K562 (cell line): ENCODE data around the gene EXTL1. TPM values are rescaled to one million over a fixed set of nuclear protein-coding genes. Genes with fewer than 3 reads are reported as not detected.

ENCODE experiments used
- ATAC-seq: fragments of 200-7000 bp; cut with Tn5 transposase; 3 replicates; pipeline ENCODE4 v1.9.1; 2020; ENCODE audit warnings: moderate library complexity
- BruUV-seq: library from RNA; stranded (reverse); fragments of 400-500 nt; replicated peaks from 2 replicates; lab custom pipeline; 2021; lab: Mats Ljungman, UMichigan
- CTCF ChIA-PET: fragments of 300-600 bp; formaldehyde crosslinking; extraction: SDS; loops from one replicate; lab custom pipeline; 2021; ENCODE audit warnings: low intra/inter-chr PET ratio; lab: Yijun Ruan, JAX
- POLR2A ChIA-PET: fragments of 300-600, 350-650 bp; sonication (Branson Sonifier 250); formaldehyde crosslinking; extraction: SDS; loops from one replicate; lab custom pipeline; 2021; ENCODE audit warnings: antibody characterized with exemption, inconsistent platforms; lab: Yijun Ruan, JAX
- DNase-seq, 4 experiments: peaks; one replicate each; pipeline versions ENCODE4 v3.0.0 to v3.0.0-alpha.2; 2011 to 2018; ENCODE audit warnings: low spot score in 3 of 4, mixed read lengths in 3 of 4; ENCODE audit errors: extremely low read depth in 1 of 4
- FAIRE-seq: peaks from 2 replicates; lab custom pipeline; 2011; peaks lifted over from hg19 to GRCh38; lab: Jason Lieb, UNC
- H2AFZ ChIP-seq: 2 replicates; pipeline ENCODE4 v1.6.0; 2011; ENCODE audit warnings: low read depth, low read length, control low read depth, inconsistent platforms
- H3K27ac ChIP-seq: fragments of 200-600 bp; 3 replicates; pipeline ENCODE4 v1.8.0; 2011; ENCODE audit warnings: low read depth, mild to moderate bottlenecking, control low read depth, inconsistent platforms, low read length, moderate library complexity, mixed read lengths; ENCODE audit errors: extremely low read depth
- H3K27me3 ChIP-seq, 2 experiments: fragments of 300-600 bp in 1 of 2; 2 replicates in 1 of 2; 3 replicates in 1 of 2; pipeline versions ENCODE4 v1.6.0 to v1.8.0; 2011; ENCODE audit warnings: inconsistent platforms in 2 of 2, low read length in 2 of 2, mild to moderate bottlenecking in 1 of 2, mixed read lengths in 1 of 2, moderate library complexity in 1 of 2; ENCODE audit not compliant: control insufficient read depth in 2 of 2, insufficient read depth in 2 of 2
- H3K36me3 ChIP-seq: fragments of 300-600 bp; 3 replicates; pipeline ENCODE4 v1.8.0; 2011; ENCODE audit warnings: mild to moderate bottlenecking, low read length, inconsistent platforms; ENCODE audit not compliant: control insufficient read depth, insufficient read depth
- H3K4me1 ChIP-seq, 2 experiments: fragments of 200-600 bp in 1 of 2; replicated peaks in 1 of 2; 2 replicates in 1 of 2; 3 replicates in 1 of 2; pipeline versions ENCODE4 v1.5.1 to v1.8.0; 2011; ENCODE audit warnings: inconsistent platforms in 2 of 2, low read length in 2 of 2, mild to moderate bottlenecking in 1 of 2, mixed read lengths in 1 of 2, moderate library complexity in 1 of 2; ENCODE audit not compliant: control insufficient read depth in 2 of 2, insufficient read depth in 2 of 2
- H3K4me2 ChIP-seq: 2 replicates; pipeline ENCODE4 v1.6.1; 2011; ENCODE audit warnings: low read length, control low read depth, inconsistent platforms, mixed read lengths; ENCODE audit not compliant: insufficient read depth
- H3K4me3 ChIP-seq: fragments of 200-600 bp; sonication (generic), shearing (Covaris generic); 2 replicates; pipeline ENCODE4 v1.5.1; 2016; ENCODE audit warnings: control low read depth, inconsistent platforms
- H3K79me2 ChIP-seq: fragments of 200-600 bp; 3 replicates; pipeline ENCODE4 v1.8.0; 2011; ENCODE audit warnings: low read length, inconsistent platforms; ENCODE audit not compliant: control insufficient read depth, insufficient read depth
- H3K9ac ChIP-seq, 2 experiments: 2 replicates each; pipeline versions ENCODE4 v1.6.0 to v1.6.1; 2011; ENCODE audit warnings: low read depth in 2 of 2, low read length in 2 of 2, control low read depth in 1 of 2, inconsistent platforms in 1 of 2, mild to moderate bottlenecking in 1 of 2, mixed read lengths in 1 of 2; ENCODE audit not compliant: insufficient read depth in 1 of 2
- H3K9me1 ChIP-seq: one replicate; pipeline ENCODE4 v1.6.0; 2011; ENCODE audit warnings: inconsistent platforms, mild to moderate bottlenecking, low read length, moderate library complexity; ENCODE audit not compliant: control insufficient read depth, insufficient read depth
- H3K9me3 ChIP-seq: replicated peaks from 2 replicates; pipeline ENCODE4 v1.5.1; 2011; ENCODE audit warnings: low read depth, low read length, inconsistent platforms; ENCODE audit not compliant: control insufficient read depth, insufficient read depth
- H4K20me1 ChIP-seq: replicated peaks from 2 replicates; pipeline ENCODE4 v1.6.1; 2011; ENCODE audit warnings: low read length, inconsistent platforms, mixed read lengths; ENCODE audit not compliant: control insufficient read depth, insufficient read depth
- CHD4 ChIP-seq: fragments of 200-600 bp; sonication (generic); IDR thresholded peaks from 3 replicates; pipeline ENCODE4 v1.6.1; 2012; ENCODE audit warnings: low read depth, mild to moderate bottlenecking, mixed read lengths, low read length, inconsistent platforms; ENCODE audit not compliant: insufficient read depth, insufficient replicate concordance, poor library complexity, severe bottlenecking
- GTF2A2 ChIP-seq: IDR thresholded peaks from 2 replicates; pipeline ENCODE4 v1.6.1; 2016; ENCODE audit warnings: mild to moderate bottlenecking, missing genetic modification characterization, missing compliant biosample characterization
- MTA3 ChIP-seq: fragments of 450-650 bp; formaldehyde crosslinking; IDR thresholded peaks from 2 replicates; pipeline ENCODE4 v1.6.1; 2017; ENCODE audit warnings: mild to moderate bottlenecking, borderline replicate concordance
- SAP30 ChIP-seq: fragments of 200-600 bp; sonication (generic); IDR thresholded peaks from 2 replicates; pipeline ENCODE4 v1.6.1; 2012; ENCODE audit warnings: borderline replicate concordance, low read depth, mild to moderate bottlenecking, moderate library complexity, low read length, control low read depth, inconsistent platforms; ENCODE audit not compliant: insufficient read depth, poor library complexity, severe bottlenecking
- TARDBP ChIP-seq: fragments of 450-650 bp; IDR thresholded peaks from 2 replicates; pipeline ENCODE4 v1.6.1; 2016
- whole genome bisulfite sequencing: fragments of 100-300 bp; shearing (Covaris generic); methylation state at CpG from one replicate; pipeline ENCODE4 v1.1.6; 2016; ENCODE audit warnings: low coverage, mixed read lengths; ENCODE audit not compliant: insufficient coverage; ENCODE audit errors: missing lambda C conversion rate; 5-methylcytosine and 5-hydroxymethylcytosine counted together
- in situ Hi-C: fragments of 300-500 bp; cut with MboI; formaldehyde crosslinking; loops from 4 replicates; pipeline ENCODE4 v1.15.0; 2018; ENCODE audit warnings: inconsistent platforms, mixed read lengths
- intact Hi-C: fragments of 100-400 bp; cut with micrococcal nuclease; formaldehyde crosslinking; loops from 2 replicates; pipeline ENCODE4 v1.14.2; 2022
- polyA plus RNA-seq, 8 experiments: library from polyadenylated mRNA; depleted of rRNA in 4 of 8; stranded (reverse) in 5 of 8; unstranded in 3 of 8; fragments of >200 nt; fragmentation: Nextera tagmentation in 2 of 8; fragmentation: Illumina TruSeq in 1 of 8; extraction: Ambion mirVana in 2 of 8; extraction: Trizol in 1 of 8; gene quantifications; 2 replicates each; pipeline versions ENCODE4 v1.2.1 to v1.2.3, GENCODE V29; 2011 to 2014; ENCODE audit warnings: inconsistent platforms in 1 of 8, missing spikeins in 1 of 8
- total RNA-seq, 7 experiments: library from RNA; depleted of rRNA in 6 of 7; stranded (reverse); fragments of >200 nt in 6 of 7; fragmentation: Illumina TruSeq in 2 of 7; extraction: Trizol in 2 of 7; gene quantifications; 2 replicates each; pipeline versions ENCODE4 v1.2.1 to v1.2.3, GENCODE V29; 2011 to 2021; ENCODE audit warnings: low replicate concordance in 1 of 7
- TF ChIP-seq, protein P1 (sequence below): fragments of 250-450 bp; sonication (Bioruptor Pico); IDR thresholded peaks from 2 replicates; pipeline ENCODE4 v1.8.0; 2021; ENCODE audit warnings: borderline replicate concordance, mild to moderate bottlenecking, moderate library complexity; ENCODE audit not compliant: poor library complexity, severe bottlenecking
- TF ChIP-seq, protein P2 (sequence below): fragments of 450-650 bp; IDR thresholded peaks from 2 replicates; pipeline ENCODE4 v1.6.1; 2017; ENCODE audit warnings: antibody characterized with exemption, mild to moderate bottlenecking

EXTL1 gene
- total and polyA plus RNA-seq, 9 of the 15 experiments (the other 6 are each of a cell fraction or from before 2014, with no cell fraction given) = 0.04 to 0.23 (median 0.08) TPM; not detected in 3

DNA sequence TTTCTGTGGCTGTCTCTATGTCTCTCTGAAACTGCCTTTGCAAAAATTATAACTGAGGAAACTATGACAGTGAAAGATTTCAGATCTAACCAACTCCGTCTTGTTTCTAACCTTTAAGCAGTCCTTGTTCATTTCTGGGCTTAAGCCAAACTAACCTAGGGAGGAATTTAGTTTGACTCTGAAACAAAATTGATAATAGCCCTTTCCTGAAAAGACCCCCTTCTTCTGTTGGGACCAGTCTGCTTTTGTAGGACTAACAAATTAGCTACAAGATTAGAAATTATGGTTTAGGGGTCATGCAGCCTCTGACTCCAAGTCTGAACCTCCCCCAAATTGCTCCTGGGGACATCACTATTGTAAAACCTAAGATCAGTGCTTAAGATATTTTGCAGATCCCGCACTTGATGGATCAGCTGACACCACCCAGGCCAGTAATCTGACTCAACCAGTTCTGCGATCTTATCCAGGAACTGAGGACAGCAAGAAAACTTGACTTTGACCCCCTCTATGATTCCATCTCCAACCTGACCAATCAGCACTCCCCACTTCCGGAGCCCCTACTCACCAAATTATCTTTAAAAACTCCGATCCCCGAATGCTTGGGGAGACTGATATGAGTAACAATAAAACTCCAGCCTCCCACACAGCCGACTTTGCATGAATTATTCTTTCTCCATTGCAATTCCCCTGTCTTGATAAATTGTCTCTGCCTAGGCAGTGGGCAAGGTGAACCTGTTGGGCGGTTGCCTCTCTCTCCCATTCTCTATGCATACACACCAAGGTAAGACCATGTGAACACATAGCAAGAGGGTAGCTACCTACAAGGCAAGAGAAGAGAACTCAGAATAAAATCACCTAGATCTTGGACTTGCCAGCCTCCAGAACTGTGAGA, 57.0 kb downstream of the EXTL1 start (continued):
- TF ChIP-seq SAP30 = no peak
- no peak for TF ChIP-seq CHD4

DNA sequence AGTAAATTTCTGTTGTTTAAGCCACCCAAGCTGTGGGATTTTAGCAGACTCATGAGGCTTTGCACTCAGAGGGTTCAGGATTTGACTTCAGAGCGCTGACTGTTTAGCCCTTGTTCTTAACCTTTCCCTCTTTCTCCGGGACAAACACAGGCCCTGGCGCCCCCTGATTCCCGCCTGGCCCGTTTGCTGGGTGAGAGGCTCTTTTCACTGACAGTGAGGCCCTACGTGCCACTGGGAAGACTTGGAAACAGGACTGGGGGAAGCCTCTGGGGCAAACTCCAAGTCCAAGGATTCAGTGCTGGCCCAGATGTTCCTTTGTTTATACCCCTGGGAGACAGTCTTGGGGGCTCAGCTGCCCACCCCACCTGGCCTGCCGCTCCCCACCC, 57.6 kb downstream of the EXTL1 start:
- no TSS peak for BruUV-seq
- ATAC-seq (peak; percentile 19), FAIRE-seq (no peak), DNase-seq (no peak)
- Histone ChIP-seq H3K9me1 (no peaks in the 10 kb centered on the region), H3K4me1 (peaks cover 24 to 59% of the 10 kb centered on the region in 2 experiments), H3K4me2 (peak overlapping the region; percentile 53), H3K9ac (peak overlapping the region; percentile 40 to 78), H4K20me1 (no peaks in the 10 kb centered on the region), H3K36me3 (no peaks in the 10 kb centered on the region), H3K27me3 (no peaks in the 10 kb centered on the region), H3K4me3 (no peak overlapping the region), H2AFZ (peak overlapping the region; percentile 91), H3K79me2 (no peaks in the 10 kb centered on the region), H3K27ac (peak overlapping the region; percentile 71), H3K9me3 (no peaks in the 10 kb centered on the region)
- ChIA-PET POLR2A (interaction anchor here (0.7 to 4.8 kb wide), 6 partner anchors 9 to 44 kb away, joined by 3 to 33 read pairs (median 3); partner anchors contain the start of gene TRIM63), CTCF (no interaction called here)
- intact Hi-C loops (no loop called here), in situ Hi-C loops (no loop called here)
- WGBS = 51% methylated on average over 7 of the region's 7 CpGs
- TF ChIP-seq, protein P1, sequence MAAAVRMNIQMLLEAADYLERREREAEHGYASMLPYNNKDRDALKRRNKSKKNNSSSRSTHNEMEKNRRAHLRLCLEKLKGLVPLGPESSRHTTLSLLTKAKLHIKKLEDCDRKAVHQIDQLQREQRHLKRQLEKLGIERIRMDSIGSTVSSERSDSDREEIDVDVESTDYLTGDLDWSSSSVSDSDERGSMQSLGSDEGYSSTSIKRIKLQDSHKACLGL = no peak
- 0 out of 2 replicates have a peak, but pooled peaks have one; percentile 48 for TF ChIP-seq GTF2A2
- no peak for TF ChIP-seq TARDBP
- TF ChIP-seq MTA3 = no peak
- TF ChIP-seq, protein P2, sequence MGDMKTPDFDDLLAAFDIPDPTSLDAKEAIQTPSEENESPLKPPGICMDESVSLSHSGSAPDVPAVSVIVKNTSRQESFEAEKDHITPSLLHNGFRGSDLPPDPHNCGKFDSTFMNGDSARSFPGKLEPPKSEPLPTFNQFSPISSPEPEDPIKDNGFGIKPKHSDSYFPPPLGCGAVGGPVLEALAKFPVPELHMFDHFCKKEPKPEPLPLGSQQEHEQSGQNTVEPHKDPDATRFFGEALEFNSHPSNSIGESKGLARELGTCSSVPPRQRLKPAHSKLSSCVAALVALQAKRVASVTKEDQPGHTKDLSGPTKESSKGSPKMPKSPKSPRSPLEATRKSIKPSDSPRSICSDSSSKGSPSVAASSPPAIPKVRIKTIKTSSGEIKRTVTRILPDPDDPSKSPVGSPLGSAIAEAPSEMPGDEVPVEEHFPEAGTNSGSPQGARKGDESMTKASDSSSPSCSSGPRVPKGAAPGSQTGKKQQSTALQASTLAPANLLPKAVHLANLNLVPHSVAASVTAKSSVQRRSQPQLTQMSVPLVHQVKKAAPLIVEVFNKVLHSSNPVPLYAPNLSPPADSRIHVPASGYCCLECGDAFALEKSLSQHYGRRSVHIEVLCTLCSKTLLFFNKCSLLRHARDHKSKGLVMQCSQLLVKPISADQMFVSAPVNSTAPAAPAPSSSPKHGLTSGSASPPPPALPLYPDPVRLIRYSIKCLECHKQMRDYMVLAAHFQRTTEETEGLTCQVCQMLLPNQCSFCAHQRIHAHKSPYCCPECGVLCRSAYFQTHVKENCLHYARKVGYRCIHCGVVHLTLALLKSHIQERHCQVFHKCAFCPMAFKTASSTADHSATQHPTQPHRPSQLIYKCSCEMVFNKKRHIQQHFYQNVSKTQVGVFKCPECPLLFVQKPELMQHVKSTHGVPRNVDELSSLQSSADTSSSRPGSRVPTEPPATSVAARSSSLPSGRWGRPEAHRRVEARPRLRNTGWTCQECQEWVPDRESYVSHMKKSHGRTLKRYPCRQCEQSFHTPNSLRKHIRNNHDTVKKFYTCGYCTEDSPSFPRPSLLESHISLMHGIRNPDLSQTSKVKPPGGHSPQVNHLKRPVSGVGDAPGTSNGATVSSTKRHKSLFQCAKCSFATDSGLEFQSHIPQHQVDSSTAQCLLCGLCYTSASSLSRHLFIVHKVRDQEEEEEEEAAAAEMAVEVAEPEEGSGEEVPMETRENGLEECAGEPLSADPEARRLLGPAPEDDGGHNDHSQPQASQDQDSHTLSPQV = peak; percentile 55
